GM12891 (cell line): Measurements from ENCODE around the gene PTTG2.

Experiments
- POLR2A ChIP-seq: IDR thresholded peaks from 2 replicates; pipeline ENCODE4 v1.6.1; 2011; ENCODE audit warnings: low read depth, low read length, control low read depth
- POLR2AphosphoS5 ChIP-seq: IDR thresholded peaks from 2 replicates; pipeline ENCODE4 v1.6.1; 2011; ENCODE audit warnings: low read depth, low read length, control low read depth

- TF ChIP-seq POLR2A (no peak), POLR2AphosphoS5 (no peak)
Measured at GRCh38 chr4:37970702-37971101, 10.5 kb downstream of the PTTG2 start.
